Bronchial epithelial cell (primary cell): Measurements from ENCODE around the gene MIA2. TPM values are rescaled to one million over a fixed set of nuclear protein-coding genes. Genes with fewer than 3 reads are reported as not detected.
A peak's percentile ranks its signal among the peaks of the same experiment; 100 is the strongest.

ENCODE experiments used
- DNase-seq: peaks from one replicate; pipeline ENCODE4 v3.0.0-alpha.2; 2010; ENCODE audit warnings: low read depth
- FAIRE-seq: peaks from 2 replicates; lab custom pipeline; 2011; peaks lifted over from hg19 to GRCh38; lab: Jason Lieb, UNC
- H3K27me3 ChIP-seq: 2 replicates; pipeline ENCODE4 v1.5.1; 2011; ENCODE audit warnings: low read length; ENCODE audit not compliant: control insufficient read depth, insufficient read depth
- H3K36me3 ChIP-seq: 2 replicates; pipeline ENCODE4 v1.5.1; 2011; ENCODE audit warnings: low read length; ENCODE audit not compliant: control insufficient read depth, insufficient read depth
- H3K4me3 ChIP-seq: 2 replicates; pipeline ENCODE4 v1.5.1; 2011; ENCODE audit warnings: mild to moderate bottlenecking, low read depth, low read length, control low read depth
- CTCF ChIP-seq: IDR thresholded peaks from 2 replicates; pipeline ENCODE4 v1.5.1; 2011; ENCODE audit warnings: mild to moderate bottlenecking, moderate library complexity, low read length, control low read depth, inconsistent platforms; ENCODE audit not compliant: insufficient read depth, severe bottlenecking
- total RNA-seq: library from RNA; depleted of rRNA; stranded (reverse); fragments of >200 nt; gene quantifications from 2 replicates; pipeline ENCODE4 v1.2.1, GENCODE V29; 2014

MIA2 gene
- total RNA-seq, 1 donor from 2014 or later: 41.9 TPM

GRCh38 chr14:39211109-39211741 lies 22.5 kb upstream of the MIA2 start:
- Histone ChIP-seq H3K27me3 (no peaks in the 10 kb centered on the region), H3K36me3 (no peaks in the 10 kb centered on the region), H3K4me3 (no peak overlapping the region)
- no peak for FAIRE-seq
- no peak for TF ChIP-seq CTCF
- DNase-seq: no peak

GRCh38 chr14:39212034-39212433 lies 21.7 kb upstream of the MIA2 start:
- no peak overlapping the region for H3K4me3 ChIP-seq
- H3K36me3 ChIP-seq: no peaks in the 10 kb centered on the region
- no peaks in the 10 kb centered on the region for H3K27me3 ChIP-seq
- no peak for TF ChIP-seq CTCF
- peak; percentile 41 for DNase-seq
- FAIRE-seq: no peak

DNA sequence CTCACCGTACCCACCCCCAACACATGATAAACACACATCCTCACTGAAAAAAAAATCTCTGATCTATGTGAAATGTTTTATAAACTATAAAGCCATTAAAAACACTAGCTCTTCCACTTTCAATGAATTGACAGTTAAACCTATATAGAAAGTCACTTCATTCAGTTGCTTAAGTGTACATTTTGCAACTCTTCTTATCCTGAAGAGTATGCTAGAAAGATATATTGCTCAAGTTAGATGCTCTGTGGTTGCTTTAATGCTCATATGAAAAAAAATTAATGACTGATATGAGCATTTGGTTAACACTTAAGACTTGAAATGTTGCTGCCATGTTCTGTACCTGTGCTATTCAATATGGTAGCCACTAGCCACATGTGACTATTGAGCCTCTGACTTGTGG lies 21.0 kb upstream of the MIA2 start:
- FAIRE-seq: no peak
- no peak for TF ChIP-seq CTCF

GRCh38 chr14:39217214-39217879 lies 16.4 kb upstream of the MIA2 start:
- TF ChIP-seq CTCF: no peak
- Histone ChIP-seq H3K4me3 (no peak overlapping the region), H3K36me3 (no peaks in the 10 kb centered on the region), H3K27me3 (no peaks in the 10 kb centered on the region)
- FAIRE-seq (no peak), DNase-seq (peak; percentile 77)

More for the DNA sequence above, 21.0 kb upstream of the MIA2 start:
- no peak overlapping the region for H3K4me3 ChIP-seq
- DNase-seq: no peak
- no peaks in the 10 kb centered on the region for H3K27me3 ChIP-seq
- no peaks in the 10 kb centered on the region for H3K36me3 ChIP-seq

DNA sequence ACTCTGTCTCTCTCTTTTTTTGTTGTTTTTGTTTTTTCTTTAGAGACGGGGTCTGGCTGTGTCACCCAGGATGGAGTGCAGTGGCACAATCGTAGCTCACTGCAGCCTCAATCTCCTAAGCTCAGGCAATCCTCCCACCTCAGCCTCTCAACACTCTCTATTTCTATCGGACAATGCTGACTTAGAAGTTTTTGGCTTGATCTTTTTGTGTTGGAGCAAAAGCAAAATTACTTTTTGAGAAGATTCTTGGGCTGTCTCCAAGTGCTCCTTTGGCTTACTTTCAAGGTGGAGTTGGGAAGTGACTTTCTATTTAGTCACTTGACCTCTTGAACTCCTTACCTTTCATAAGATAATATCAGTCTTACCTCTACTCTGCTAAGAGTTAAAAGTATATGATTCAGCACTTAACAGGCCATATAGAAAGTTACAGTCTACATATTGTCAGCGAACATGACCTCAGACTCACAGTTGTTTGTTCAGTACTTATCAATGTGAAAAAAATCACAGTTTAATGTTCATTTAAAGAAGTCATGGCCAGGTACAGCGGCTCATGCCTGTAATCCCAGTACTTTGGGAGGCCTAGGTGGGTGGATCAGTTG lies 15.4 kb upstream of the MIA2 start:
- TF ChIP-seq CTCF: no peak
- FAIRE-seq: no peak
- Histone ChIP-seq H3K4me3 (no peak overlapping the region), H3K36me3 (no peaks in the 10 kb centered on the region), H3K27me3 (no peaks in the 10 kb centered on the region)
- DNase-seq: peak; percentile 94
